HG03280 (cell line): ENCODE data around the gene ADAM15.

Source experiments
- ATAC-seq: cut with Tn5 transposase; IDR thresholded peaks from one replicate; pipeline ENCODE4 v1.9.1; 2021; ENCODE audit warnings: mild to moderate bottlenecking, moderate library complexity; ENCODE audit not compliant: unreplicated experiment

Gene ADAM15

DNA sequence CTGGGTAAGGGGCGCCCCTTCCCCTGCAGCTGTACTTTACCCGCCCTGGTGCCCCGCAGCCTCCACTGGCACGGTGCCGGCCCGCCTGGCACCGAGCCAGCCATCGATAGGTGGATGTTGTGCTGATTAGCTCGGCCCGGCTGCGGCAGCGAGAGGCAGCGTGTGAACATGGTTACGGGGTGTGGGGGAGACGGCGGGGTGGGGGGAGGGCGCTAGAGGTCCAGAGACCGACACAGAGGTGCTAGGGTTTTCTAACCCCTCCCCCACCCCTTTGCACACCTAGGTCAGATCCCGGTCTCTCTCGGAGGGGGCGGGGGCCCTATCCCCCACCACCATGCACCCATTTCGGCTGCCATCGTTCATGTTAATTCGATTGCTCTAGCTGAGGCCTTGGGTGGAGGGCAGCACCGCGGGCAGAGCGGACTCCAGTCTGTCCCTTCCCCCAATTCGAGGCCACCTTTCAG, 19.1 kb downstream of the ADAM15 start:
- no peak for ATAC-seq

- no peak for ATAC-seq
These were observed 19.8 kb downstream of the ADAM15 start for GRCh38 chr1:155070721-155071569.

- no peak for ATAC-seq
These were observed 20.6 kb downstream of the ADAM15 start for GRCh38 chr1:155071701-155072100.

DNA sequence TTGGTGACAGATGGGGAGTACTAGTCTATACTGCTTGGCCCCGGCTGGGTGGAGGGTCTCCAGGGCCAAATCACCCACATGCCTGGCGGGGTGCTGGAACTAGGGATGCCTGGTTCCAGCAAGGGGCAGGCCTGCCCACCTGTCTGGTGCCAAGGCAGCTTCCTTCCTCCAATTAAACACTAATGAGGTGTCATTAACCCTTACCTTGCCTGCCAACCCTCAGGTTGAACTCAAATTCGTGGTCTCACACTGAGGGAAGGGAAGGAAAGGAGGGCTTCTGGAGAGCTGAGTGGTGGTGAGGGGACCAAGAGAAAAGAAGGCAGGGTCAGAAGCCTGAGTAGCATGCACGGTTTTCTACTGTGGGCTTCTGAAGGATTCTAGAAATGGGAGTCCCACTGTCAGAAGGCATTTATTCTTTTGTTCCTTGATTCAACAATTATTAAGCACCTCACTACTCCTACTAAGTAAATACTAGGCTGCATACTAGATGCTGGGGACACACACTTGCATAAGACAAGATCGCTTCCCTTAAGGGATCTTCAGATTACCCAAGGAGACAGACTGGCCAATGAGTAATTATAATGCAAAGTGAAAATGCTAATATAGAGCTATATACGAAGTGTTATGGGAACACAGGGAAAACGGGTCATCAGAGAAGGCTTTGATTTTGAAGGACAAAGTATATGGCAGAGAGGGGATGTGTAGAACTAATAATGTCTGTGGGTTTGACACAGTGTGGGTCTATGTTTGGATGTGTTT, 21.6 kb downstream of the ADAM15 start:
- ATAC-seq: no peak

- no peak for ATAC-seq
These were observed 22.5 kb downstream of the ADAM15 start for GRCh38 chr1:155073377-155074242.

- ATAC-seq: no peak
These were observed 24.4 kb downstream of the ADAM15 start for GRCh38 chr1:155075535-155075934.

DNA sequence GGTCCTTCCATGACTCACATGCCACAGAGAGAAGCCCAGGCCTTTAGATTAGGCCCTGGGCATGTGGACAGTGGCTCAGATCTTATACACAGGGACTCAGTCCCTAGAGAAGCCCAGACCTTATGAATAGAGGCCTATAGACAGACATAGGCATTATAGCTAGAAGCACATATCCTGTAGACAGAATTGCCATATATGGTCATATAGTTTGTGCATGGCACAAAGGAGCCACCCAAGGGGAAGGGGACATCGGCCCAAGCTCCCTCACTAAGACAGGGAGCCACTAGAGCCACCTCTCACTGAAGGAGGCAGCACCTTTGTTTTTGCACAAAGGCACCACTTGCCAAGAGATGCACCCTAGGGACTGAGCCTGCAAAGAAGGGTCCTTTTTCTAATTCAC, 25.3 kb downstream of the ADAM15 start:
- ATAC-seq: no peak

DNA sequence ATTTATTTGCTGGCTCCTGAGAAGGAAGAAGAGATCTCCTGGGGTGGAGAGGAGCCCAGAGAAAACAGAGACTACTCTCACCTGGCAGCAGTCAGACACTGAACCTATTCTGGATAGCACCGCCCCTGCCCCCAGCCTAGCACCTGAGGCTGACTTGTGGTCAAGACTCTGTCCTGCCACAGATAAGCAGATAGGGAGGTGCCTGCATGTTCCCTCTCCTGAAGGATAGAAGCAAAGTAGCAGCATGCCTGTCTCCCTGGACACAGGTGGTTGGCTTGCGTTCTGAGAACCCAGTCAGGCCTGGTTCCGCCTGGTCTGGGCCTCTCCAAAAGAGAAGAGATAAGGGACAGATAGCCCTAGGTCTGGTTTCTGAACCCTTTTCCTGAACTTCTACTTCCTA, 26.2 kb downstream of the ADAM15 start:
- ATAC-seq: no peak

- no peak for ATAC-seq
These were observed 26.8 kb downstream of the ADAM15 start for GRCh38 chr1:155077758-155078445.

- no peak for ATAC-seq
These were observed 27.5 kb downstream of the ADAM15 start, which contains the start of gene EFNA3 for GRCh38 chr1:155078469-155079209. TSS of gene EFNA3 (plus strand) at chr1:155078837. CDS start at chr1:155078942, 105 bp downstream.

DNA sequence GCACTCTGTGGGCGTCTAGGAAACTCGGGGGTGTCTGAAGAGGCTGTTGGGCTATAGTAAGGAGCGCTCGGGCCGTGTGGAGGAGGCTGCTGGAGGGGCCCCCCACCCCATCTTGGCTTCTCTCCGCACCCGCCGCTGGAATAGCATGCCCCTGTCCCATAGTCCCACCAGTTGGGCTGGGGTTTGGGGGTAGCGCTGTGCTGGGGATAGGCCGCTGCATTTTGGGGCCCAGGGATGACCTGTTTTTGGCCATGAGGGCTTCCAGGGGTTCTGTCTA, 28.0 kb downstream of the ADAM15 start:
- no peak for ATAC-seq

DNA sequence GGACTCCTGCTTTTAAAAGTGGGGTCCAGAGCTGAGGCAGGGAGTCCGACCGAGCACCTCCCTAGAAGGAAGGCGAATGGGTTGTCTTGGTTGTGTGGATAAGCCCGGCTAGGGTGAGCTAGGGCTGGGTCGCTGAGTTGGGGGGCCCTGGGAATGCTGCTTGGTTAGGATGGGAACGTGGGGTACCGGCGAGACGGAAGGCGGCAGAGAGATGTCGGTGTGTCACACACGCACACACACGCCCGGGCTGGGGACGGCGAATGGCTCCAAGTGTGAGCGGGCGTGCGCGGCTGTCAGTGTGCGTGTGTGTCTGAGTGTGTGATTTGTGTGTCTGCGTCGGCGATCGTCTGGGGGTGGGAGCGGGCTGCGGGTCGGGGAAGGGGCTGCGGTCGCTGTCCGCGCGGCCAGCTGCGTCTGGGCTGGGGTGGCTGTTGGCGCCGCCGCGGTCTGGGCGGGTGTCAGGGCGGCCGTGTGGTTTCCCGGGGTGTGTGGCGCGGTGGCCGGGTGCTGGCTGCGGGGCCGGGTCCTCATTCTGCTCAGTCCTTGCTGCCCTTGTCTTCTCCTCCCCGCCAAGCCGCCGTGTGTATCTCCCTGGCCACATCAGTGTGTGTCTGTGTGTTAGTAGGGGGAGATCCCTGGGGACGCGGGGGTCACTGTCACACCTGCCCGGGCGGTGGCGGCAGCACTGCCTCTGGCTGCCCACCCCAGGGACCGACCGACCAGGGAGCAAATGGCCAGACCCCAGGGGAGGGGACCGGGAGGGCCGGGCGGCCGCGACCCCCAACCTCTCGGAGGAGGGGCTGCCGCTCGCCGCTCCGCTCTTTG, 28.6 kb downstream of the ADAM15 start:
- ATAC-seq: no peak

DNA sequence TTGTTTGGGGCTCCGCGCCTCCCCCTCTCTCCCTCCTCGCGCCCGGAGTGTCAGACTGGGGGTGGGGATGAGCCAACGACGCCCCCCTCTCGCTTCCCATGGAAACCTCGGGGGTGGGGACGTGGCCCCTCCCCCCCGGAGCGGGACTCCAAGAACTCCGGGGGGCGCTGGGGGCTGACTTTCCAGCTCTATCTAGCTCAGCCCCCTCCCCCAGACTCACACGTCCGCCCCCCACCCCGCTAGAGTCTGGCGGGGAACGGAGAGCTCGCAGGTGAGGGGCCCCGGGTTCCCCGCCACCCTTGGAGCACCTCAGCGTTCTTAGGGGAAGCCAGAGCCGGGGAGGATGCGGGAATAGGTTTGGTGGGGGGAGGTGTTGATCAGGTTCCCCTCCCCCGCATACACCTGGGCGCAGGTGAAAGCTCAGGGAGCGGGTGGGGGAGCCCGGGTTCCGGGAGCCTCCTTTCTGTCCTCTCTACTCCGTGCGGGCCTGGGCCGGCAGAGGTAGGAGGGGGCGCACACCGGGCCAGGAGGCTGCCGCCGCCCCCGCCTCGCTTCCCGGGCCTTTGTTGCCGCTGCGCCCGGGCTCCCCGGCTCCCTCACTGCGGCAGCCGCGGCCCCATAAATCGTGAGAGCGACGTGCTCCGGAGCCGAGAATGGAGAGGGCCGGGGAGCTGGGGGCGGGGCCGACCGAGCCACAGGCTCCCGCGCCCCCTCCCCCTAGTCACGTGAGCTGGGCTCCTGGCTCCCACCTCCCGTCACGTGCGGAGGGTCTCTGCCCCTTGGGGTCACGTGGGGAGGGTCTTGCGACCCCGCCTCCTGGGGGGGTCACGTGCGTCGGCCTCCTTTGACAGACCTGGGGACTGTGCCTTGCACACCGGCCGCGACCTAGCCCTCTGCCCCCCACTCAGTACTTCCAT, 29.5 kb downstream of the ADAM15 start:
- ATAC-seq: no peak

DNA sequence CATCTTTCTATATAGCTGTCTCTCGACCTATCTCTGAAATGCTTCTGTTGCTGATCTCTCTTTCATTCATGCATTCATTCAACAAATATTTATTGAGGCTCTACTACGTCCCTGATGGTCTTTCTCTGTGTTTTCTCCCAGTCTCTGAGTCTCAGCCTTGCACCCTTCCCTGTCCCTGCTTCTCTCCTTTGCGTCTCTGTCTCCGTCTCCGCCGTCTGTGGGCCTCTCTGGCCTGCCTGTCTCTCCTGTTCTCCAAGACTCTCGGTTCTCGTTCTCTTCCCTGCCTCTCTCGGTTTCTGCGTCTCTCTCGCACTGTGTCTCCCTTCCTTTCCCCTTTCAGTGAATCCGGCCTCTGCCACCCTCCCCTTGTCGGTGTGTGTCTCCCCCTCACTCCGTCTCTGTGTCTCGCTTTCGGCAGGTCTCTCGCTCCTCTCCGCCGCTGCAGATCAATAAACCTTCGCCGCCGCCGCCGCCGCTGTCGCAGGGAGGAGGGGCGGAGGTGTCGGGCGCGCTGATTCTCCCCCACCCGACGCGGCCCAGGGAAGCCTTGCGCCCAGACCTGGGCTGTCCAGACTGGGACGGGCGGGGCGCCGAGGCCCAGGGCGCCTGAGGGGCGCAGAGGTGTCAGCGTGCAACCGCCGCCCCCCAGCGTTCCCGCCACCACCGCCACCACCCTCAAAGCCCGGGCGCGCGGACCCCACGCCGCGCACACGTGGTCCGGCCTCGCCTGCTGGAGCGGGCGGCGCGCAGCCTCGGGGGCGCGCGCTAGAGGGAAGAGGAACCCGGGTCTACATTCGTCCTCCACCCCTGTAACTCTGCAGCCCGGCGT, 30.6 kb downstream of the ADAM15 start:
- ATAC-seq: no peak

DNA sequence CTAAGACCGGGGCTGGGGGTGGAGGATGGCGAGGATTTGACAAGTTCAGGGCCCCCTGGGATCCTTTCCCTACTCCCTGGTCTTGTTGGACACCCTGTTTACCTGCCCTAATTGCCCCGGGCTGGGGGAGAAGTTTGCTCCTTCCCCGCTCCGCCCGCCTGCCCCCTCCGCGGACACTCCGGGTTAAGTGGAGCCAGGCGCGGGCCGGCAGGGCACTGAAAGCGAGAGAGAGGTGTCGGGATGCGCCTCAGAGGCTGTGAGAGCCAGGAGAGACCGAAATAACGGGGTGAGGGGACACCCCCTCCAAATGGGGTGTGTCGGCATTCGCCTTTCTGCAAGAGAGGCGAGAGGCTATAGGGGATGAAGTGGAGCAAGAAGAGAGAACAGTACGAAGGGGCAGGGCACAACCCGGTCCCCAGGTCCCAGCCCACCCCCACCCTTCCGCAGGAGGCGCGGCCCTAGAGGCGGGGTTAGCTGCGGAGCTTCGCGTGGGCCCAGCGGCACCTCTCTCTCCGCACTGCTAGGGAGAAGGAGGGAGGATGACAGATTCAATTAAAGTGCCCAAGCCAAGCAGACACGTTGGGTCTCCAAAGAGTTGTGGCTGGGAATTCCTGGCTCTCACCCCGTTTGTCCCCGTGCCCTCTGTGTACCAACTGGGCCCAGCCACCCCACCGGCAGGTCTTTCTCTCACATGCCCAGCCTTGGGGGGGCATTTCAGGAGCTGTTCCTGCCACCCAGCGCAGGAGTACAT, 31.4 kb downstream of the ADAM15 start:
- no peak for ATAC-seq

GRCh38 chr1:155083052-155083541, 32.0 kb downstream of the ADAM15 start:
- ATAC-seq: no peak
